OCI-LY7 (cell line): Measurements from ENCODE around the gene SLC39A13. TPM values are rescaled to one million over a fixed set of nuclear protein-coding genes. Genes with fewer than 3 reads are reported as not detected.

Experiments used
- BruUV-seq: library from RNA; stranded (reverse); fragments of 400-500 nt; replicated peaks from 2 replicates; lab custom pipeline; 2021; lab: Mats Ljungman, UMichigan
- CTCF ChIA-PET: fragments of 300-600 bp; sonication (Branson Sonifier 250); formaldehyde crosslinking; loops from one replicate; lab custom pipeline; 2022; ENCODE audit warnings: antibody characterized with exemption; ENCODE audit not compliant: unreplicated experiment; lab: Charles Lee
- POLR2A ChIA-PET: fragments of 300-600 bp; sonication (Branson Sonifier 250); formaldehyde crosslinking; loops from one replicate; lab custom pipeline; 2022; ENCODE audit warnings: antibody characterized with exemption; lab: Charles Lee
- DNase-seq: peaks from one replicate; pipeline ENCODE4 v3.0.0-alpha.2; 2015; ENCODE audit warnings: low spot score
- H2AFZ ChIP-seq: fragments of 200-600 bp; sonication (generic), shearing (Covaris generic); 2 replicates; pipeline ENCODE4 v1.6.1; 2014; ENCODE audit warnings: mild to moderate bottlenecking, antibody characterized with exemption, low read length, moderate library complexity
- H3K27ac ChIP-seq: fragments of 200-600 bp; sonication (generic); 2 replicates; pipeline ENCODE4 v1.5.1; 2014; ENCODE audit warnings: mixed run types, low read depth, mild to moderate bottlenecking, moderate library complexity, low read length, inconsistent platforms; ENCODE audit not compliant: poor library complexity, severe bottlenecking
- H3K36me3 ChIP-seq: fragments of 200-600 bp; sonication (generic); 2 replicates; pipeline ENCODE4 v1.6.1; 2014; ENCODE audit warnings: mild to moderate bottlenecking, antibody characterized with exemption, low read length, moderate library complexity, mixed read lengths; ENCODE audit not compliant: insufficient read depth
- H3K4me1 ChIP-seq: fragments of 200-600 bp; sonication (generic); 2 replicates; pipeline ENCODE4 v1.5.1; 2014; ENCODE audit warnings: mild to moderate bottlenecking, low read length; ENCODE audit not compliant: insufficient read depth, poor library complexity, severe bottlenecking
- H3K4me2 ChIP-seq: fragments of 200-600 bp; sonication (generic); 2 replicates; pipeline ENCODE4 v1.6.1; 2014; ENCODE audit warnings: mild to moderate bottlenecking, low read length
- H3K4me3 ChIP-seq: fragments of 200-600 bp; sonication (generic); 2 replicates; pipeline ENCODE4 v1.5.1; 2014; ENCODE audit warnings: mild to moderate bottlenecking, low read depth, low read length; ENCODE audit not compliant: poor library complexity, severe bottlenecking
- H3K79me2 ChIP-seq: fragments of 200-600 bp; sonication (generic); 2 replicates; pipeline ENCODE4 v1.6.1; 2016; ENCODE audit warnings: low read depth, mild to moderate bottlenecking, low read length, moderate library complexity, mixed read lengths; ENCODE audit not compliant: insufficient read depth
- H3K9me2 ChIP-seq: fragments of 200-600 bp; sonication (generic); 2 replicates; pipeline ENCODE4 v1.6.1; 2016; ENCODE audit warnings: mild to moderate bottlenecking, low read length, mixed read lengths; ENCODE audit not compliant: insufficient read depth
- H3K9me3 ChIP-seq: fragments of 200-600 bp; sonication (generic); 2 replicates; pipeline ENCODE4 v1.6.1; 2014; ENCODE audit warnings: mild to moderate bottlenecking, mixed run types, low read length, mixed read lengths
- H4K20me1 ChIP-seq: fragments of 200-600 bp; sonication (generic); 2 replicates; pipeline ENCODE4 v1.6.1; 2014; ENCODE audit warnings: mild to moderate bottlenecking, antibody characterized with exemption, low read length, moderate library complexity, mixed read lengths; ENCODE audit not compliant: insufficient read depth
- CTCF ChIP-seq: fragments of 200-600 bp; sonication (generic); conservative IDR thresholded peaks from 2 replicates; pipeline ENCODE4 v1.5.1; 2014; ENCODE audit warnings: mild to moderate bottlenecking, antibody characterized with exemption, low read length, moderate library complexity, mixed read lengths
- EZH2phosphoT487 ChIP-seq: fragments of 200-600 bp; sonication (generic); IDR thresholded peaks from 2 replicates; pipeline ENCODE4 v1.6.1; 2018; ENCODE audit warnings: low read depth, borderline replicate concordance, mild to moderate bottlenecking, mixed run types, antibody characterized with exemption, low read length, moderate library complexity, mixed read lengths
- intact Hi-C: fragments of 100-400 bp; cut with micrococcal nuclease; formaldehyde crosslinking; loops from one replicate; pipeline ENCODE4 v1.10.0; 2022; ENCODE audit not compliant: unreplicated experiment
- total RNA-seq, 2 experiments: library from RNA; depleted of rRNA in 1 of 2; stranded (reverse); fragments of >200 nt in 1 of 2; shearing (Covaris generic) in 1 of 2; gene quantifications; 2 replicates each; pipeline ENCODE4 v1.2.3, GENCODE V29; 2014 to 2022

The SLC39A13 gene
- total RNA-seq, 2 experiments from 2014 or later = 30.5 to 31.8 TPM

GRCh38 chr11:47361419-47361818 lies 47.0 kb upstream of the SLC39A13 start:
- POLR2A ChIA-PET = no interaction called here
- peaks cover 37% of the 10 kb centered on the region for H3K36me3 ChIP-seq
- H4K20me1 ChIP-seq = no peaks in the 10 kb centered on the region
- intact Hi-C loops = no loop called here
- no peak overlapping the region for H3K27ac ChIP-seq
- CTCF ChIA-PET = no interaction called here
- BruUV-seq = no TSS peak
- H2AFZ ChIP-seq = no peak overlapping the region
- H3K4me1 ChIP-seq = peaks cover 7% of the 10 kb centered on the region
- H3K4me2 ChIP-seq = no peak overlapping the region
- no peak overlapping the region for H3K4me3 ChIP-seq
- no peaks in the 10 kb centered on the region for H3K9me2 ChIP-seq
- no peak for TF ChIP-seq CTCF
- TF ChIP-seq EZH2phosphoT487 = no peak
- 0 out of 2 replicates have a peak, but pooled peaks cover 3% of the 10 kb centered on the region for H3K79me2 ChIP-seq
- no peaks in the 10 kb centered on the region for H3K9me3 ChIP-seq
- no peak for DNase-seq

GRCh38 chr11:47366020-47366490 lies 42.3 kb upstream of the SLC39A13 start:
- ChIA-PET CTCF (no interaction called here), POLR2A (interaction anchor here (0.6 kb wide), 1 partner anchor 339 kb away, joined by 3 read pairs; no protein-coding TSS in a partner anchor)
- H3K9me2 ChIP-seq = no peaks in the 10 kb centered on the region
- no peak overlapping the region for H2AFZ ChIP-seq
- H3K4me2 ChIP-seq = no peak overlapping the region
- peaks cover 15% of the 10 kb centered on the region; the same call in 1 of the 2 replicates for H3K79me2 ChIP-seq
- H3K27ac ChIP-seq = no peak overlapping the region
- intact Hi-C loops = no loop called here
- no peak overlapping the region for H3K4me3 ChIP-seq
- no TSS peak for BruUV-seq
- TF ChIP-seq EZH2phosphoT487 = no peak
- no peak for TF ChIP-seq CTCF
- H3K4me1 ChIP-seq = peaks cover 9% of the 10 kb centered on the region
- H4K20me1 ChIP-seq = no peaks in the 10 kb centered on the region
- DNase-seq = no peak
- no peaks in the 10 kb centered on the region for H3K9me3 ChIP-seq
- peaks cover 56% of the 10 kb centered on the region for H3K36me3 ChIP-seq

GRCh38 chr11:47369676-47370075 lies 38.7 kb upstream of the SLC39A13 start:
- Histone ChIP-seq H3K27ac (no peak overlapping the region), H3K9me3 (no peaks in the 10 kb centered on the region), H3K4me1 (peaks cover 20% of the 10 kb centered on the region), H3K9me2 (no peaks in the 10 kb centered on the region), H4K20me1 (no peaks in the 10 kb centered on the region), H3K36me3 (peaks cover 81% of the 10 kb centered on the region), H2AFZ (no peak overlapping the region), H3K79me2 (peaks cover 15% of the 10 kb centered on the region; the same call in 1 of the 2 replicates), H3K4me3 (no peak overlapping the region), H3K4me2 (no peak overlapping the region)
- POLR2A ChIA-PET = interaction anchor here (0.7 to 1.0 kb wide), 3 partner anchors 62 to 377 kb away, joined by 3 to 5 read pairs (median 4); no protein-coding TSS in a partner anchor
- intact Hi-C loops = loop anchor here (5.0 to 10.0 kb wide), 2 partner anchors 85 to 97 kb away; partner anchors contain the start of gene MADD
- no peak for DNase-seq
- TF ChIP-seq CTCF (no peak), EZH2phosphoT487 (no peak)
- CTCF ChIA-PET = no interaction called here
- BruUV-seq = no TSS peak
